Occipital lobe (tissue), 1 donor: ENCODE measurements around the gene SYT15. TPM values are rescaled to one million over a fixed set of nuclear protein-coding genes. Genes with fewer than 3 reads are reported as not detected.

ENCODE experiments used
- total RNA-seq: library from RNA; depleted of rRNA; stranded (reverse); fragments of >200 nt; gene quantifications from one replicate; pipeline ENCODE4 v1.2.3, GENCODE V29; 2014

SYT15 gene
- total RNA-seq, 1 donor from 2014 or later, result 0.47 TPM

Other genes starting within 250 kb of the SYT15 start
- not detected for gene ANXA8L1, start 203.4 kb upstream of the SYT15 start, total RNA-seq
- not detected for gene NPY4R, start 113.2 kb upstream of the SYT15 start, total RNA-seq
- gene GPRIN2, start 22.5 kb upstream of the SYT15 start, total RNA-seq, result 19.3 TPM